KOPT-K1 (cell line): ENCODE results near the gene SEPTIN10.

ENCODE experiments used
- H3K27ac ChIP-seq: fragments of 200-600 bp; sonication (generic); 2 replicates; pipeline ENCODE4 v1.5.1; 2016; ENCODE audit warnings: antibody characterized with exemption, mild to moderate bottlenecking, low read depth, low read length; ENCODE audit not compliant: poor library complexity, severe bottlenecking
- H3K36me3 ChIP-seq: fragments of 200-600 bp; sonication (generic); 2 replicates; pipeline ENCODE4 v1.5.1; 2017; ENCODE audit warnings: antibody characterized with exemption, mild to moderate bottlenecking, low read length, moderate library complexity; ENCODE audit not compliant: insufficient read depth
- H3K9me3 ChIP-seq: fragments of 200-600 bp; sonication (generic); 2 replicates; pipeline ENCODE4 v1.5.1; 2017; ENCODE audit warnings: antibody characterized with exemption, low read length, mild to moderate bottlenecking; ENCODE audit not compliant: insufficient read depth, poor library complexity, severe bottlenecking

The SEPTIN10 gene

GRCh38 chr2:109529532-109530449 lies 84.0 kb downstream of the SEPTIN10 start:
- Histone ChIP-seq H3K36me3 (no peaks in the 10 kb centered on the region), H3K27ac (no peak overlapping the region), H3K9me3 (no peaks in the 10 kb centered on the region)

- Histone ChIP-seq H3K27ac (no peak overlapping the region), H3K9me3 (no peaks in the 10 kb centered on the region), H3K36me3 (no peaks in the 10 kb centered on the region)
Observed at GRCh38 chr2:109528811-109529501, 84.8 kb downstream of the SEPTIN10 start.

- Histone ChIP-seq H3K9me3 (no peaks in the 10 kb centered on the region), H3K36me3 (no peaks in the 10 kb centered on the region)
Observed at GRCh38 chr2:109527846-109528705, 85.7 kb downstream of the SEPTIN10 start.

GRCh38 chr2:109527079-109527478 lies 86.7 kb downstream of the SEPTIN10 start:
- no peaks in the 10 kb centered on the region for H3K36me3 ChIP-seq
- H3K27ac ChIP-seq = no peak overlapping the region
- no peaks in the 10 kb centered on the region for H3K9me3 ChIP-seq

More at GRCh38 chr2:109527846-109528705, 85.7 kb downstream of the SEPTIN10 start:
- H3K27ac ChIP-seq = no peak overlapping the region

- Histone ChIP-seq H3K9me3 (no peaks in the 10 kb centered on the region), H3K27ac (no peak overlapping the region), H3K36me3 (no peaks in the 10 kb centered on the region)
Observed at GRCh38 chr2:109526442-109526970, 87.3 kb downstream of the SEPTIN10 start.

GRCh38 chr2:109525836-109526235 lies 87.9 kb downstream of the SEPTIN10 start:
- Histone ChIP-seq H3K9me3 (no peaks in the 10 kb centered on the region), H3K27ac (no peak overlapping the region), H3K36me3 (no peaks in the 10 kb centered on the region)

- no peaks in the 10 kb centered on the region for H3K9me3 ChIP-seq
- H3K27ac ChIP-seq = no peak overlapping the region
- no peaks in the 10 kb centered on the region for H3K36me3 ChIP-seq
Observed at GRCh38 chr2:109523536-109524361, 90.0 kb downstream of the SEPTIN10 start.

GRCh38 chr2:109523121-109523520 lies 90.6 kb downstream of the SEPTIN10 start:
- Histone ChIP-seq H3K27ac (no peak overlapping the region), H3K9me3 (no peaks in the 10 kb centered on the region), H3K36me3 (no peaks in the 10 kb centered on the region)

GRCh38 chr2:109522063-109522374 lies 91.7 kb downstream of the SEPTIN10 start:
- Histone ChIP-seq H3K9me3 (no peaks in the 10 kb centered on the region), H3K36me3 (no peaks in the 10 kb centered on the region), H3K27ac (no peak overlapping the region)

GRCh38 chr2:109521233-109522062 lies 92.3 kb downstream of the SEPTIN10 start:
- Histone ChIP-seq H3K9me3 (no peaks in the 10 kb centered on the region), H3K36me3 (no peaks in the 10 kb centered on the region), H3K27ac (no peak overlapping the region)

- Histone ChIP-seq H3K36me3 (no peaks in the 10 kb centered on the region), H3K27ac (no peak overlapping the region), H3K9me3 (no peaks in the 10 kb centered on the region)
Observed at GRCh38 chr2:109519513-109519912, 94.3 kb downstream of the SEPTIN10 start.

- H3K27ac ChIP-seq = no peak overlapping the region
- H3K9me3 ChIP-seq = no peaks in the 10 kb centered on the region
- no peaks in the 10 kb centered on the region for H3K36me3 ChIP-seq
Observed at GRCh38 chr2:109517118-109517889, 96.5 kb downstream of the SEPTIN10 start.
